ENCODE results near the gene FOXM1. TPM values are rescaled to one million over a fixed set of nuclear protein-coding genes. Genes with fewer than 3 reads are reported as not detected.

Gene FOXM1
- total RNA-seq, 1 donor from 2014 or later: 15.2 TPM

DNA sequence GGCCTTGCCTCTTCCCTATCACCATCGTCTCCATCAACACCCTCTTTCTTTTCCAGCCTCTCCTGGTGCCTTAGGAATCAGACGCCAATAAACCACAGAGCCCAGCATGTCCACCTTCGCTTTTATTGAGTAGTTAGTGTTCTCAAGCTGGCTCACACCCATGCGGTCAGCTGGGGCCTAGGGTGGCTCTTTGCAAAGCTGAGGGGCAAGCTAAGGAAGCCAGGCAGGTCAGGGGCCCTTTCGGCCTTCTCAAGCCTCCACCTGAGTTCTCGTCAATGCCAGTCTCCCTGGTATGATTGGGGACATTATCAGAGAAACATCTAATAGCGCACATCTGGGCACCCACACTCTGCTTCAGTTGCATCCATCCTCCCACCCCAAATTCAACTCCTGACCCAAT, 19.4 kb downstream of the FOXM1 start:
- Mint-ChIP-seq H3K36me3 (ENCODE audit: low read depth) (peaks cover 2% of the 10 kb centered on the region), H3K27me3 (ENCODE audit: low read depth) (no peaks in the 10 kb centered on the region), H3K4me3 (ENCODE audit: unreplicated experiment) (no peak overlapping the region), H3K27ac (ENCODE audit: unreplicated experiment) (no peak overlapping the region), H3K4me1 (ENCODE audit: low read depth) (peaks cover 7% of the 10 kb centered on the region), H3K9me3 (ENCODE audit: low read depth) (no peaks in the 10 kb centered on the region)
- DNase-seq (ENCODE audit: low spot score): peak; percentile 48
- no peak for TF ChIP-seq CTCF (IDR thresholded peaks at IDR 0.05)

DNA sequence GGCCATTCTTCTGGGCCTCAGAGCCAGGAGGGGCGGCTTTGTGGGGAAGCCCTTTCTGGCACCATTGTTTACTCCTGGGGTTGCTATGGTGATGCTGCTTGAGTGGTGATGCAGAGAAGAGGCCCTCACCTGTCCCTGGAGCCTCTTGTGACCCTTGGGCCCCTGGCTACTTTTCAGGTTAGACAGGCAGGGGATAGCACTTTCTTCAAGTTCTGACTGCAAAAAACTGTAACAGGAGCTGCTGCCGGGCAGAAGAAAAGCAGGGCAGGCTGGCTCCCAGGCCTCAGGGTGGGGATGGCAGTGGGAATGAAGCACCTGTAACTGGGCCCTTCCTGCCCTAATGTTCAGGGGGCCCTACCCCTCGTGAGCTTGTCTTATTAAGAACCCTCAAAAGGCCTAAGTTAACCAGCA, 19.9 kb downstream of the FOXM1 start, which contains the start of gene TEX52:
TSS of gene TEX52 (minus strand) at position 19 of the 411 bp plus-strand sequence. CDS start at position 6, 13 bp downstream.
- Mint-ChIP-seq H3K4me3 (ENCODE audit: unreplicated experiment) (no peak within 1 kb of the TSS), H3K9me3 (ENCODE audit: low read depth) (no peaks in the 10 kb centered on the region), H3K27me3 (ENCODE audit: low read depth) (no peaks in the 10 kb centered on the region), H3K27ac (ENCODE audit: unreplicated experiment) (no peak within 1 kb of the TSS), H3K4me1 (ENCODE audit: low read depth) (peaks cover 7% of the 10 kb centered on the region), H3K36me3 (ENCODE audit: low read depth) (peaks cover 2% of the 10 kb centered on the region)
- peak; percentile 70 for DNase-seq (ENCODE audit: low spot score)
- TF ChIP-seq CTCF (IDR thresholded peaks at IDR 0.05): no peak

- Mint-ChIP-seq H3K27ac (ENCODE audit: unreplicated experiment) (no peak overlapping the region), H3K9me3 (ENCODE audit: low read depth) (no peaks in the 10 kb centered on the region)
- no peak for TF ChIP-seq CTCF (IDR thresholded peaks at IDR 0.05)
Observed at GRCh38 chr12:2856051-2856450, 20.9 kb downstream of the FOXM1 start.

DNA sequence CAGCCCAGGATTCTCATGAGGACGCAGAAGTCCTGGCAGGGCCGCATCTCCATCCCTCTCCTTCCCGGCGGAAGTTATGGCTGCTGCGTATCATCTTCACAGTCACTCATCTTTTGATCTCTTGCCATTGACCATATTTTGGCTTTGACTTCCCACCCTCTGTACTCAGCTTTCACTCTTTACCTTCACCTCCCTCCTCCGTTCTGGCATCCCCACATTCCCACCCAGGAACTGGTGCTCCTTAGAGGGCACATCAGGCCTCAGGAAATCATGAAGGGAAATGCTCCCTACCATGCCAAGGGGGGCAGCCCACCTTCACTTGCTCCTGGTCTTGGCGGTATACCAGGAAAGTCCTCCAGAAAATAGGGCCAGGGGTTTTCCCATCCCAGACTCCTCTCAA, 21.4 kb downstream of the FOXM1 start:
- H3K27ac Mint-ChIP-seq (ENCODE audit: unreplicated experiment): no peak overlapping the region
- H3K27me3 Mint-ChIP-seq (ENCODE audit: low read depth): no peaks in the 10 kb centered on the region
- peaks cover 2% of the 10 kb centered on the region for H3K36me3 Mint-ChIP-seq (ENCODE audit: low read depth)
- peaks cover 7% of the 10 kb centered on the region for H3K4me1 Mint-ChIP-seq (ENCODE audit: low read depth)
- peak; percentile 46 for DNase-seq (ENCODE audit: low spot score)
- no peaks in the 10 kb centered on the region for H3K9me3 Mint-ChIP-seq (ENCODE audit: low read depth)
- TF ChIP-seq CTCF (IDR thresholded peaks at IDR 0.05): no peak
- no peak overlapping the region for H3K4me3 Mint-ChIP-seq (ENCODE audit: unreplicated experiment)

More at GRCh38 chr12:2856051-2856450, 20.9 kb downstream of the FOXM1 start:
- peak; percentile 21 for DNase-seq (ENCODE audit: low spot score)
- peaks cover 2% of the 10 kb centered on the region for H3K36me3 Mint-ChIP-seq (ENCODE audit: low read depth)
- H3K4me3 Mint-ChIP-seq (ENCODE audit: unreplicated experiment): no peak overlapping the region
- peaks cover 7% of the 10 kb centered on the region for H3K4me1 Mint-ChIP-seq (ENCODE audit: low read depth)
- no peaks in the 10 kb centered on the region for H3K27me3 Mint-ChIP-seq (ENCODE audit: low read depth)

- peak; percentile 75 for DNase-seq (ENCODE audit: low spot score)
- no peak for TF ChIP-seq CTCF (IDR thresholded peaks at IDR 0.05)
- no peak overlapping the region for H3K27ac Mint-ChIP-seq (ENCODE audit: unreplicated experiment)
- no peak overlapping the region for H3K4me3 Mint-ChIP-seq (ENCODE audit: unreplicated experiment)
- peaks cover 2% of the 10 kb centered on the region for H3K36me3 Mint-ChIP-seq (ENCODE audit: low read depth)
- H3K27me3 Mint-ChIP-seq (ENCODE audit: low read depth): no peaks in the 10 kb centered on the region
- peaks cover 10% of the 10 kb centered on the region for H3K4me1 Mint-ChIP-seq (ENCODE audit: low read depth)
- H3K9me3 Mint-ChIP-seq (ENCODE audit: low read depth): no peaks in the 10 kb centered on the region
Observed at GRCh38 chr12:2854669-2855453, 22.1 kb downstream of the FOXM1 start.

Data from chondrocyte (in vitro differentiated cells).